Activated B cell treated with CpG ODN at 0.5 μM for 24 hours (primary cell): ENCODE data around the gene TSSK6. TPM values are rescaled to one million over a fixed set of nuclear protein-coding genes. Genes with fewer than 3 reads are reported as not detected.

Source experiments
- ATAC-seq: fragments of 200-7000 bp; cut with Tn5 transposase; one replicate; pipeline ENCODE4 v1.10.0; 2021; ENCODE audit warnings: low read depth, mild to moderate bottlenecking, moderate library complexity
- CTCF ChIA-PET: fragments of 350-600 bp; sonication (Branson Sonifier 250); formaldehyde crosslinking; loops from one replicate; lab custom pipeline; 2021; ENCODE audit warnings: antibody characterized with exemption; lab: Charles Lee
- POLR2A ChIA-PET: fragments of 350-600 bp; sonication (Branson Sonifier 250); formaldehyde crosslinking; loops from one replicate; lab custom pipeline; 2021; ENCODE audit warnings: antibody characterized with exemption; lab: Charles Lee
- DNase-seq: peaks from one replicate; pipeline ENCODE4 v3.0.0; 2022
- H3K27ac Mint-ChIP-seq: one replicate; pipeline ENCODE4 v1.8.0; 2020; ENCODE audit warnings: mixed read lengths
- H3K27me3 Mint-ChIP-seq: one replicate; pipeline ENCODE4 v1.8.0; 2021; ENCODE audit warnings: mixed read lengths
- H3K36me3 Mint-ChIP-seq: one replicate; pipeline ENCODE4 v1.8.0; 2021; ENCODE audit warnings: low read depth, mixed read lengths
- H3K4me1 Mint-ChIP-seq: one replicate; pipeline ENCODE4 v1.8.0; 2021; ENCODE audit warnings: mixed read lengths
- H3K4me3 Mint-ChIP-seq: one replicate; pipeline ENCODE4 v1.8.0; 2020; ENCODE audit warnings: mild to moderate bottlenecking, mixed read lengths
- H3K9me3 Mint-ChIP-seq: one replicate; pipeline ENCODE4 v1.8.0; 2020; ENCODE audit warnings: mixed read lengths
- CTCF ChIP-seq: fragments of 200-600 bp; IDR thresholded peaks from one replicate; pipeline ENCODE4 v1.8.0; 2022; ENCODE audit warnings: antibody characterized with exemption, mild to moderate bottlenecking
- intact Hi-C: fragments of 100-400 bp; cut with micrococcal nuclease; formaldehyde crosslinking; loops from one replicate; pipeline ENCODE4 v1.15.1; 2024
- total RNA-seq: library from RNA; stranded (reverse); gene quantifications from 2 replicates; pipeline ENCODE4 v1.2.3, GENCODE V29; 2022

TSSK6 gene
- total RNA-seq, 1 donor from 2014 or later = 4.3 TPM

GRCh38 chr19:19515642-19516519 lies 533 bp upstream of the TSSK6 start, which contains the start of gene NDUFA13:
Gene NDUFA13, plus strand, starts transcription at chr19:19516225. Its CDS starts 14 bp downstream, at chr19:19516239.
- DNase-seq (peak; percentile 97), ATAC-seq (peak; percentile 90)
- Mint-ChIP-seq H3K27me3 (no peaks in the 10 kb centered on the region), H3K36me3 (peaks cover 23% of the 10 kb centered on the region), H3K27ac (peak within 1 kb of the TSS; percentile 93), H3K4me1 (peaks cover 37% of the 10 kb centered on the region), H3K4me3 (peak within 1 kb of the TSS; percentile 95), H3K9me3 (no peaks in the 10 kb centered on the region)
- ChIA-PET CTCF (interaction anchor here (1.0 to 1.5 kb wide), 2 partner anchors 17 to 110 kb away, joined by 4 to 5 read pairs; partner anchors contain the start of gene GATAD2A), POLR2A (interaction anchor here (0.5 to 2.1 kb wide), 28 partner anchors 9 to 1990 kb away, joined by 3 to 12 read pairs (median 4); partner anchors contain the start of genes ATP13A1, BORCS8, GATAD2A and NR2C2AP)
- no peak for TF ChIP-seq CTCF
- intact Hi-C loops = loop anchor here (1.0 to 5.0 kb wide), 8 partner anchors 102 to 1506 kb away; partner anchors contain the start of genes BORCS8, GMIP, MAU2 and PBX4

GRCh38 chr19:19514215-19514657 lies 1.1 kb downstream of the TSSK6 start:
- TF ChIP-seq CTCF = no peak
- ATAC-seq (no peak), DNase-seq (no peak)
- Mint-ChIP-seq H3K27ac (no peak overlapping the region), H3K4me1 (peaks cover 27% of the 10 kb centered on the region), H3K9me3 (no peaks in the 10 kb centered on the region), H3K27me3 (no peaks in the 10 kb centered on the region), H3K4me3 (peak overlapping the region; percentile 70), H3K36me3 (peaks cover 8% of the 10 kb centered on the region)
- ChIA-PET POLR2A (interaction anchor here (0.5 to 1.2 kb wide), 3 partner anchors 129 to 1955 kb away, joined by 3 to 4 read pairs (median 3); no protein-coding TSS in a partner anchor), CTCF (no interaction called here)
- intact Hi-C loops = no loop called here

GRCh38 chr19:19513682-19514081 lies 1.7 kb downstream of the TSSK6 start:
- Mint-ChIP-seq H3K27me3 (no peaks in the 10 kb centered on the region), H3K4me1 (peaks cover 24% of the 10 kb centered on the region), H3K4me3 (no peak overlapping the region), H3K36me3 (peaks cover 5% of the 10 kb centered on the region), H3K9me3 (no peaks in the 10 kb centered on the region), H3K27ac (no peak overlapping the region)
- CTCF ChIA-PET = no interaction called here
- TF ChIP-seq CTCF = no peak
- POLR2A ChIA-PET = interaction anchor here (0.5 to 1.2 kb wide), 3 partner anchors 128 to 1955 kb away, joined by 3 to 4 read pairs (median 3); no protein-coding TSS in a partner anchor
- DNase-seq = no peak
- intact Hi-C loops = no loop called here
- ATAC-seq = no peak

- intact Hi-C loops = no loop called here
- Mint-ChIP-seq H3K9me3 (no peaks in the 10 kb centered on the region), H3K4me1 (peaks cover 3% of the 10 kb centered on the region), H3K4me3 (no peak overlapping the region), H3K27ac (no peak overlapping the region), H3K36me3 (peaks cover 21% of the 10 kb centered on the region), H3K27me3 (no peaks in the 10 kb centered on the region)
- ChIA-PET POLR2A (no interaction called here), CTCF (interaction anchor here (0.8 kb wide), 1 partner anchor 43 kb away, joined by 3 read pairs; no protein-coding TSS in a partner anchor)
- ATAC-seq = no peak
- no peak for TF ChIP-seq CTCF
- no peak for DNase-seq
These were observed 4.9 kb downstream of the TSSK6 start for GRCh38 chr19:19510432-19510831.

- Mint-ChIP-seq H3K27me3 (no peaks in the 10 kb centered on the region), H3K4me3 (no peak overlapping the region)
- CTCF ChIA-PET = interaction anchor here (1.5 to 1.7 kb wide), 2 partner anchors 17 to 141 kb away, joined by 4 to 6 read pairs; no protein-coding TSS in a partner anchor
These were observed 7.1 kb downstream of the TSSK6 start for GRCh38 chr19:19508217-19508616.

More at GRCh38 chr19:19508217-19508616, 7.1 kb downstream of the TSSK6 start:
- ATAC-seq = no peak
- H3K36me3 Mint-ChIP-seq = peaks cover 42% of the 10 kb centered on the region
- POLR2A ChIA-PET = no interaction called here
- no peak overlapping the region for H3K27ac Mint-ChIP-seq
- DNase-seq = no peak
- intact Hi-C loops = no loop called here
- no peaks in the 10 kb centered on the region for H3K4me1 Mint-ChIP-seq
- TF ChIP-seq CTCF = no peak
- no peaks in the 10 kb centered on the region for H3K9me3 Mint-ChIP-seq
